Bronchial epithelial cell (primary cell): ENCODE data around the gene MTM1. TPM values are rescaled to one million over a fixed set of nuclear protein-coding genes. Genes with fewer than 3 reads are reported as not detected.

ENCODE experiments used
- DNase-seq: peaks from one replicate; pipeline ENCODE4 v3.0.0-alpha.2; 2010; ENCODE audit warnings: low read depth
- FAIRE-seq: peaks from 2 replicates; lab custom pipeline; 2011; peaks lifted over from hg19 to GRCh38; lab: Jason Lieb, UNC
- H3K27me3 ChIP-seq: 2 replicates; pipeline ENCODE4 v1.5.1; 2011; ENCODE audit warnings: low read length; ENCODE audit not compliant: control insufficient read depth, insufficient read depth
- H3K36me3 ChIP-seq: 2 replicates; pipeline ENCODE4 v1.5.1; 2011; ENCODE audit warnings: low read length; ENCODE audit not compliant: control insufficient read depth, insufficient read depth
- H3K4me3 ChIP-seq: 2 replicates; pipeline ENCODE4 v1.5.1; 2011; ENCODE audit warnings: mild to moderate bottlenecking, low read depth, low read length, control low read depth
- total RNA-seq: library from RNA; depleted of rRNA; stranded (reverse); fragments of >200 nt; gene quantifications from 2 replicates; pipeline ENCODE4 v1.2.1, GENCODE V29; 2014
- TF ChIP-seq, protein P1 (sequence below): IDR thresholded peaks from 2 replicates; pipeline ENCODE4 v1.5.1; 2011; ENCODE audit warnings: mild to moderate bottlenecking, moderate library complexity, low read length, control low read depth, inconsistent platforms; ENCODE audit not compliant: insufficient read depth, severe bottlenecking

The MTM1 gene
- 11.3 and 15.2 TPM in 2 replicates for total RNA-seq

- Histone ChIP-seq H3K27me3 (no peaks in the 10 kb centered on the region), H3K4me3 (peak within 1 kb of the TSS; percentile 72), H3K36me3 (no peaks in the 10 kb centered on the region)
- FAIRE-seq = no peak
- TF ChIP-seq, protein P1, sequence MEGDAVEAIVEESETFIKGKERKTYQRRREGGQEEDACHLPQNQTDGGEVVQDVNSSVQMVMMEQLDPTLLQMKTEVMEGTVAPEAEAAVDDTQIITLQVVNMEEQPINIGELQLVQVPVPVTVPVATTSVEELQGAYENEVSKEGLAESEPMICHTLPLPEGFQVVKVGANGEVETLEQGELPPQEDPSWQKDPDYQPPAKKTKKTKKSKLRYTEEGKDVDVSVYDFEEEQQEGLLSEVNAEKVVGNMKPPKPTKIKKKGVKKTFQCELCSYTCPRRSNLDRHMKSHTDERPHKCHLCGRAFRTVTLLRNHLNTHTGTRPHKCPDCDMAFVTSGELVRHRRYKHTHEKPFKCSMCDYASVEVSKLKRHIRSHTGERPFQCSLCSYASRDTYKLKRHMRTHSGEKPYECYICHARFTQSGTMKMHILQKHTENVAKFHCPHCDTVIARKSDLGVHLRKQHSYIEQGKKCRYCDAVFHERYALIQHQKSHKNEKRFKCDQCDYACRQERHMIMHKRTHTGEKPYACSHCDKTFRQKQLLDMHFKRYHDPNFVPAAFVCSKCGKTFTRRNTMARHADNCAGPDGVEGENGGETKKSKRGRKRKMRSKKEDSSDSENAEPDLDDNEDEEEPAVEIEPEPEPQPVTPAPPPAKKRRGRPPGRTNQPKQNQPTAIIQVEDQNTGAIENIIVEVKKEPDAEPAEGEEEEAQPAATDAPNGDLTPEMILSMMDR = no peak
- peak; percentile 88 for DNase-seq
Measured at GRCh38 chrX:150568320-150569154, at the start of gene MTM1. Gene MTM1 (plus strand): TSS chrX:150568621. CDS start chrX:150592615, 23,994 bp downstream.

- no peak for FAIRE-seq
- H3K27me3 ChIP-seq = no peaks in the 10 kb centered on the region
- H3K36me3 ChIP-seq = no peaks in the 10 kb centered on the region
- H3K4me3 ChIP-seq = no peak overlapping the region
- DNase-seq = no peak
- TF ChIP-seq, protein P1 = no peak
Measured at GRCh38 chrX:150522494-150522893, 45.9 kb upstream of the MTM1 start.

- Histone ChIP-seq H3K4me3 (no peak overlapping the region), H3K27me3 (no peaks in the 10 kb centered on the region), H3K36me3 (no peaks in the 10 kb centered on the region)
- no peak for FAIRE-seq
- TF ChIP-seq, protein P1 = no peak
- no peak for DNase-seq
Measured at GRCh38 chrX:150525061-150525919, 43.1 kb upstream of the MTM1 start.

GRCh38 chrX:150526692-150527091, 41.7 kb upstream of the MTM1 start:
- Histone ChIP-seq H3K36me3 (no peaks in the 10 kb centered on the region), H3K27me3 (no peaks in the 10 kb centered on the region), H3K4me3 (no peak overlapping the region)
- TF ChIP-seq, protein P1 = no peak
- DNase-seq = no peak
- no peak for FAIRE-seq

DNA sequence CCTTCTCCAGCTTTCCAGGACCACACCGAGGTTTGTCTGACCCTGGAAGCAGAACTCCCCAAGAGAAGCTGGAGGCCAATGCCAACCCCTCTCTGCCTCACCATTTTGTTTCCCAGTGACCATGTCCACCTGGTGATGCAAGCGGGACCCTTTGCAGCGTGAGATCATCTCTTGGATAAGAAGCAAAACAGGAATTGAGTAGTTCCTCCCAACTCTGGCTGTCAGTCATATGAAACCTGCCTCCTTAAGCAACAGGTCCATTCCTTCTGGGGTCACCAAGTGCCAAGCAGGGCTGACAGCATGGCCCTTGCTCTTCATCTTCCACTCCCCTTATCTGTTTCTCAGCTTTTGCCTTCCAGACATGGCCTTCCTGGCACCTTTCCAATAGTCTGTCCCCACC, 41.3 kb upstream of the MTM1 start:
- Histone ChIP-seq H3K36me3 (no peaks in the 10 kb centered on the region), H3K27me3 (no peaks in the 10 kb centered on the region), H3K4me3 (no peak overlapping the region)
- DNase-seq (no peak), FAIRE-seq (no peak)
- TF ChIP-seq, protein P1 = no peak
